ENCODE measurements around the gene FAM171A1. TPM values are rescaled to one million over a fixed set of nuclear protein-coding genes. Genes with fewer than 3 reads are reported as not detected.
A peak's percentile ranks its signal among the peaks of the same experiment; 100 is the strongest.

FAM171A1 gene
- total RNA-seq, 2 donors from 2014 or later: 16.3 to 24.2 TPM

- DNase-seq (ENCODE audit: low spot score): no peak
- WGBS: 33% methylated on average over 8 of the region's 8 CpGs
- Histone ChIP-seq H3K36me3 (no peaks in the 10 kb centered on the region), H3K9me3 (no peaks in the 10 kb centered on the region), H3K4me3 (no peak overlapping the region), H3K27me3 (replicated peaks; ENCODE audit: insufficient read depth) (no peaks in the 10 kb centered on the region), H3K4me1 (replicated peaks) (no peaks in the 10 kb centered on the region), H3K27ac (no peak overlapping the region)
- intact Hi-C loops (cut with DNase I): no loop called here
- no peak for TF ChIP-seq POLR2A (IDR thresholded peaks at IDR 0.05)
- no peak for TF ChIP-seq CTCF (IDR thresholded peaks at IDR 0.05)
- no peak for TF ChIP-seq POLR2AphosphoS5 (IDR thresholded peaks at IDR 0.05)
Observed at GRCh38 chr10:15346440-15347141, 24.5 kb downstream of the FAM171A1 start.

- Histone ChIP-seq H3K4me3 (no peak overlapping the region), H3K9me3 (no peaks in the 10 kb centered on the region), H3K27ac (peak overlapping the region; percentile 49 to 62), H3K27me3 (replicated peaks; ENCODE audit: insufficient read depth) (no peaks in the 10 kb centered on the region), H3K4me1 (replicated peaks) (no peaks in the 10 kb centered on the region), H3K36me3 (no peaks in the 10 kb centered on the region)
- TF ChIP-seq CTCF (IDR thresholded peaks at IDR 0.05) (no peak), POLR2A (IDR thresholded peaks at IDR 0.05) (no peak), POLR2AphosphoS5 (IDR thresholded peaks at IDR 0.05) (no peak)
- no peak for DNase-seq (ENCODE audit: low spot score)
- 77% methylated on average over 4 of the region's 5 CpGs for WGBS
- intact Hi-C loops (cut with DNase I): no loop called here
Observed at GRCh38 chr10:15345450-15345849, 25.6 kb downstream of the FAM171A1 start.

- no peaks in the 10 kb centered on the region for H3K36me3 ChIP-seq
- WGBS: 33% methylated on average over 8 of the region's 8 CpGs
- DNase-seq (ENCODE audit: low spot score): peak; percentile 60
- H3K27me3 ChIP-seq (replicated peaks; ENCODE audit: insufficient read depth): no peaks in the 10 kb centered on the region
- TF ChIP-seq CTCF (IDR thresholded peaks at IDR 0.05) (no peak), POLR2AphosphoS5 (IDR thresholded peaks at IDR 0.05) (peak; percentile 91)
- no peaks in the 10 kb centered on the region for H3K4me1 ChIP-seq (replicated peaks)
- H3K27ac ChIP-seq: peak overlapping the region; percentile 49 to 62
- no peaks in the 10 kb centered on the region for H3K9me3 ChIP-seq
- intact Hi-C loops (cut with DNase I): no loop called here
- H3K4me3 ChIP-seq: no peak overlapping the region
Observed at GRCh38 chr10:15344876-15345285, 26.2 kb downstream of the FAM171A1 start.

GRCh38 chr10:15344256-15344875, 26.7 kb downstream of the FAM171A1 start:
- Histone ChIP-seq H3K4me3 (no peak overlapping the region), H3K27me3 (replicated peaks; ENCODE audit: insufficient read depth) (no peaks in the 10 kb centered on the region), H3K36me3 (no peaks in the 10 kb centered on the region), H3K9me3 (no peaks in the 10 kb centered on the region), H3K4me1 (replicated peaks) (no peaks in the 10 kb centered on the region), H3K27ac (peak overlapping the region; percentile 49 to 62)
- intact Hi-C loops (cut with DNase I): no loop called here
- DNase-seq (ENCODE audit: low spot score): no peak
- WGBS: 75% methylated on average over 4 of the region's 4 CpGs
- TF ChIP-seq POLR2AphosphoS5 (IDR thresholded peaks at IDR 0.05) (no peak), POLR2A (IDR thresholded peaks at IDR 0.05) (no peak), CTCF (IDR thresholded peaks at IDR 0.05) (no peak)

- intact Hi-C loops (cut with DNase I): no loop called here
- TF ChIP-seq POLR2A (IDR thresholded peaks at IDR 0.05) (no peak), CTCF (IDR thresholded peaks at IDR 0.05) (no peak), POLR2AphosphoS5 (IDR thresholded peaks at IDR 0.05) (no peak)
- H3K4me1 ChIP-seq (replicated peaks): no peaks in the 10 kb centered on the region
- 88% methylated on average over 3 of the region's 3 CpGs for WGBS
- H3K4me3 ChIP-seq: no peak overlapping the region
- no peaks in the 10 kb centered on the region for H3K27me3 ChIP-seq (replicated peaks; ENCODE audit: insufficient read depth)
- H3K9me3 ChIP-seq: no peaks in the 10 kb centered on the region
- DNase-seq (ENCODE audit: low spot score): no peak
- H3K27ac ChIP-seq: no peak overlapping the region
- no peaks in the 10 kb centered on the region for H3K36me3 ChIP-seq
Observed at GRCh38 chr10:15342970-15343369, 28.1 kb downstream of the FAM171A1 start.

All from prostate gland (tissue), 2 donors.